NCI-H1105 treated with DMSO at 0.1 percent for 48 hours (cell line): ENCODE measurements around the gene MKNK1.

Source experiments
- DNase-seq: peaks from one replicate; lab custom pipeline; 2025; lab: John Stamatoyannopoulos, UW

The MKNK1 gene

DNA sequence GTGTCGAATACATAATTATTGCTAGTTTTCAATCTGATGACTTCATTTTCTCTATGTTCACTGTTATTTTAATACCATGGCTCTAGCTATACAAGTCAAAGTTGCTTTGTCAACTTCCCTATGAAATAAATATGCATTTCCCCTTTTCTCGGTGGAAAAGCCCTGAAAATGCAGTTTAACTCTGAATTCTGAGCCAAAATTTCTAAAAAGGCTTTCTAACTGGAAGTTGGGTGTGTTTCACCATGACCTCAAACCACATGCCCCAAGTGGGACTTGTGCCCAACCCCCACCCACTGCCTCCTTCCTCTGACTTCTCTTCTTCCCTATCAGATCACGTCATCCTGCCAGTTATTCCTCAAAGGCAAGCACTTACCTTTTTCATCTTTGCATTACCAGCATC is 8.9 kb downstream of the MKNK1 start:
- no peak for DNase-seq

- no peak for DNase-seq
Observed at GRCh38 chr1:46594063-46594462, 10.0 kb downstream of the MKNK1 start.

DNA sequence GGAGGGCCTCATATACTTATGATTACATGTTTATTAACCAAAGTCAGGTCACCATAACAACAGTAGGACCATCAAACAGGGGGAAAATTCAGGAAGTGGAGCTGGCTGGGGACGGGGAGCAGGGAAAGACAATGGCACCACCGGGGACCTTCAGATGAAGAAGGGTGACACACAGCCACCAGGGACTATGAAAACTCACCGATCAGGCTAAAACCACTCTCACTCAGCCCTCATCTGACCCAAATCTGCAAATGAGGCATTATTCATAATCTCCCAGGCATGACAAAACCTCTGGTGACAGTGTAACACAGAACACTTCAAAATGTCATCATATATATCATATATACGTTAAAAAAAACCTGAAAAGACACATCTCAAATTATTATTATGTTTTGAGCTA is 11.2 kb downstream of the MKNK1 start:
- DNase-seq, result no peak

DNA sequence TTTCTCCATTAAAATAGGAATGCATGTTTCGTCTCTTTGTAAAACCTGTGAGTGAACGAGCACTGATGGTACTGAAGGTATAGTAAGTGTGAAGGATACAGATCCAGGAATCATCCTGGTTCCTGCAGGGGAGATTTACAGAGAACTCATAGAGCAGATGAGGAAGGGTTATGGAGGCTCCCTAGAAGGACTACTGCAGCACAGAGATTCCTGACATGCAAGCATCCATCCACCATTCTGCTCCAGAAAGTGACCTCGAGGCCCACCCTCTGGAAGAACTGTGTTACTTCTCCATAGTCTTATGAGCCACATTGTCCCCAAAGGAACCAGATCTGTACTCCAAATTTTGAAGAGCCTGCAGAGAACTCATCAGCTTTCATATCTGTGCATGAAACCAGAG is 14.5 kb downstream of the MKNK1 start:
- no peak for DNase-seq

- no peak for DNase-seq
Observed at GRCh38 chr1:46587069-46587468, 17.0 kb downstream of the MKNK1 start.

GRCh38 chr1:46585312-46585938 is 18.6 kb downstream of the MKNK1 start:
- DNase-seq, result no peak

- DNase-seq, result no peak
Observed at GRCh38 chr1:46583494-46583893, 20.6 kb downstream of the MKNK1 start.

DNA sequence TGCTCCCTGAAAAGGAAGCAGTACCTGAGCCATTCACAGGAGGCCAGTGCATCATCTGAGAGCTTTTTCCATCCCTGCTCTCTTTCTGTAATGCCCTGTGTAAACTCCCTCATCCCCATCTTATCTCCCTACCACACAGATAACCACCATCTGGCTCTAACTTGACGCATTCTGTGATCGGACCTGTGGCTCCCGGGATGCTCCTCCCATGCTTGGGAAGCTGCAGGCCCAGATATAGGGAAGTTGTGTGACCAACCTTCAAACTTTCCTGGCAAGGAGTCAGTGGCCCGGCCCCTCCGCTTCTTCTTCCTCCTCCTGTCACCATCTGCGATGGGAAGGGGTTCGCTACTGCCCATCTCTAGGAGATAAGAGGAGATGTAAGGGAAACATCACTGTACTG is 21.1 kb downstream of the MKNK1 start:
- DNase-seq, result no peak

DNA sequence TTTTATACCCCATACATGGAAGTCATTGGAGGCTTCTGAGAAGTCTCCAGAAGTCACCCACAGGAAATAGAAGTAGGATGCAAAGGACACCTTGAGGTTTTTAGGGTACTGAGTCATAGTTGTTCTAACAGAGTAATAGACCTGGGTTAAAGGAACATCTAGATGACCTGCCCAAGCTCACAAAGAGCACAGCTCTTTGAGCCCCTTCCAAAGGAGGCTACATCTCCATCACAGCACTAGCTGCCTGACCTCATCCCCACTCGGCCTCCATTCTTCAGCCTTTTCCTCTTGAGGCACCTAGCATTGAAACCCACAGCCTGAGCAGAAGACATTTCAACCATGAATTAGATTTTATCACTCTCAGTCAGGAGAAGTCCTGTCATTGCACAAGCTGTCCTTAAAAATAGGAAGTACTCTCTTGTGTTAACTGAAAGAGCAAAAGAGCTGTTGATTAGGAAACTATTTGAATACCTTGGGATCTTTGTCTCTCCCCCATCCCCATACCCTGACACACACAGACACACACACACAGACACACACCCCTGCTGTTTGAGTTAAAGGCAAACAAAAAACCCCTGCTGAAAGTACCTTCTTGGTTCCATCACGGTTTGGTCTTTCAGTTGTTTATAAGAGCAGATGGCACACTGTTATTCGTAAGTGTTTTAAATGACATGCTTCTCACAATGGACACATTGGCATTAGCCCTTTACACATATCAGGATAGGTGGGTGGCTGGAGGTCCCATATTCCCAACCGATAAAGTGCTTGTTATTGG is 22.2 kb downstream of the MKNK1 start:
- no peak for DNase-seq

DNA sequence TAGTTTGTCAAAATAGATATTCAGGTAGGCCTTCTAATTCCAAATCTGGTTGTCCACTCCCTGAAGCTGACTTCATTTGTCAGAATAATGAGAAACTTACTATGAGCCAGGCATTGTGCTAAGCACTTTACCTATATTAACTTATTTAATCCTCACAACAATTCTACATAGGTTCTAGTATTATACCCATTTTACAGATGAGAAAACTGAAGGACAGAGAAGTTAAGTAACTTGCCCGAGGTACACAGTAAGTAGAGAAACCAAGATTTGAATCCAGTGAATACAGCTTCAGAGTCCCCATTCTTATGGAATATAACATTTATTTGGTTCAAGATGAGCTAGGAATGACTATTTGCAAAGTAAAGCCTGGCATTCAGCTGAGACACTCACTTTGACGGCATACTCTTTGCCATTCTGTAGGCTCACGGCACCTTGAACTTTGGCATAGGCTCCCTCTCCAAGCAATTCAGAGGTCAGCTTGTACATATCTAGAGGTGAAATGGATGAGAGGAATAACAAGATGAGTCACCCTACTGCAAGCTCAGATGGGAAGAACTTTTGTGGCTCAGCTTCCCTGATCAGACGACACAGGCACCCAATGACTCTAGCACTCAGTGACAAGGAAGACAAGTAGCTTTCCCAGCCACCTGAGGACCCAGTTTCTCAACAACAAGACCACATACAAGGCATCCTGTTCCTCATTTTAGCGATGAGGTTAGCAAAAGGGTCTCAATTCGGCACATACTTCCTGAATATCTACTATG is 23.7 kb downstream of the MKNK1 start:
- DNase-seq, result no peak

GRCh38 chr1:46577671-46578070 is 26.4 kb downstream of the MKNK1 start:
- no peak for DNase-seq

DNA sequence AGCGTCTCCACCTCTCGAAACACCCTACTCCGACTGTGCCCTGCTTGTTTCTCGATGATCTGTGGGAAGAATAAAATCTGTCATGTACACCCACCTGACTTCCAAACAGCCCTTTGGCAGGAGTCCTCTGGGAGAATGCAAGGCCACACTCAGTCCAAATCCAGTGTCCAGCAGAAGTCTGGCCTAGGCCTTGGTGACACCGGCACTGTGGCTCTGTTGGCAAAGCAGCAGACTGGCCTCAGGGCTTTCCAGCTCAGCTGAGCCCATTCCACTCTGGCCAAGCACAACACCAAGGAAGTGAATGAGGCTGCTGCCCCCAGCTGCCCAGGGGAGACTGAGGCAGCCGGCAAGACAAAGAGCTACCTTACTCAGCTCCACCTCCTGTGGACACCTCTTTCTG is 27.5 kb downstream of the MKNK1 start:
- DNase-seq, result no peak

- no peak for DNase-seq
Observed at GRCh38 chr1:46575778-46576177, 28.3 kb downstream of the MKNK1 start.

DNA sequence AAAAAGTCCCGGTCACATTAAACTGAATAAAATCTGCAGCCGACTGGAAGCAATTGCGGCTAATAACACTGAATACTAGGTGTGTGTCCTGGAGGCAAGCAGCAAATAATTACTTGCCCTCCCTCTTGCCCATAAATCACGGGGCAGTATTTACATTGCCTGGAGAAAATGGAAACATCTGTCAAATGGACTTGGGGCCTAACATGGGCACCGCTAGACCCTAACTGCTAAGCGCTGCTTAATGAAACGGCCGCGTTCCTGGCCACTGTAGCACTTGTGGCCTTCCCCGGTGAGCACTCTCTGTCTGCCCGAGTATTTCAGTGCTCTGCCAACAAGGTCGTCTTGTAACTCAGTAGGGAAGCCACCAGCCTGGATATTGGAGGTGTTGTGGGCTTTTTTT is 28.8 kb downstream of the MKNK1 start:
- DNase-seq, result peak; percentile 24

DNA sequence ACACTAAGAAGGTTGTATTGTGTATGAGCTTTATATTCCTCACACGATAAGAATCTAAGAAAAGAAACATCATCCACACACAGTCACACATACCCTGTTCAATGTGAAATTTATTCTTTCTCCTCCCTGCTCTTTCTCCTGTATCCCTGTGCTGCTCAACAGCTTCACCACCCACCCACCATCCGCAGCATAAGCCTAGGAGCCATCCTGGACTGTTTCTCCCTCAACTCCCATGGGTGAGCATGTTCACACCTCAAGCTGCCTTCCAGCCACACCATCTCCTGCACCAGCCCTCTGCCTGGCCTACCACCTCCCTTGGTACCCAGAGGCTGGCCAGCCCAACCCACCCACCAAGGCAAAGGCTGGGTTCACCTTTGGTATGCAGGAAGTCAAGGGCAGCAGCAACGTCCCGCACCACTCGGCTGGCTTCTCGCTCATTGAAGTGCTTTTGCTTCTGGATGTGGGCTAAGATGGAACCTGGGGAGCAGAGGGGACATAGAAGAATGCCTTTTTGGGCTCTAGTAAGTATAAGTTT is 32.3 kb downstream of the MKNK1 start:
- no peak for DNase-seq

DNA sequence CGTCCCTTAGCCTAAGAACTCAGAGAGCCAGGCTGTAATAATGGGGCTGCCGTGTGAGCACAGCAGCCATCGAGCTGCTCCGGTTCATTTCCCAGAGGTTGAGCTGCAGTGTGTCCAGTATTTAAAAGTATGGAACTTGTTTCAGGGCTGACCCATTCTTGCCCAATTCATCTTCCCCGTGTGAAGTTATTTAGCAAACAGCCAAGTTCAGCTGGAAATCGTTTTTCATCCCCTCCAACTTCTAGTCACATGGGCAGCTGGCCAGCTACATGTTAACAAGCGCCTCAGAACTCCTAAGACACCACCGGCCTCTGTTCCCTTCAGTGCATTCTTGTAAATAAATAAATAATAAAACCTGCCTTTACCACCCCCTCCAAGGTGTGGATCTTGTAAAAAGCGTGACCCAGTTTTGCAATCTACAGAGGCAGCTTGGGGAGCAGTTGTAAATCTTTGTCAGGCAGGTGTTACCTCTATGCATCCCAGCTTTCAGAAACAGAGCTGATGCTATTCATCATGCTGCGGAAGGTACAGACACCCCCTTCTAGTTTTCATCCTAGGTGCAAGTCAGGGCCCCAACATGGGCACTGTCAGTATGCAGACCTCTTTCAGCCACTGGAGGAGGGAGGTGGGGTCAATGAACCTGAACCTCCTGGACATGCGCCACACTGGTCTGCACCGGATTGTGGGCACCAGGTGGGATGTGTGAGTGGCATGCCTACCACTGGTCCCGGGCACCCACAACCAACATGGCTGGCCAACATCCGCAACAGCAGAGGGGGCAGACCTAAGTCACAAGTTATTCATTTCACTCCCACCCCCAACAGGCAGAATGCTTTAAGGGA is 34.0 kb downstream of the MKNK1 start:
- DNase-seq, result no peak

GRCh38 chr1:46569116-46569515 is 35.0 kb downstream of the MKNK1 start:
- no peak for DNase-seq

GRCh38 chr1:46568461-46568891 is 35.6 kb downstream of the MKNK1 start:
- no peak for DNase-seq

- no peak for DNase-seq
Observed at GRCh38 chr1:46563341-46563740, 40.7 kb downstream of the MKNK1 start.

DNA sequence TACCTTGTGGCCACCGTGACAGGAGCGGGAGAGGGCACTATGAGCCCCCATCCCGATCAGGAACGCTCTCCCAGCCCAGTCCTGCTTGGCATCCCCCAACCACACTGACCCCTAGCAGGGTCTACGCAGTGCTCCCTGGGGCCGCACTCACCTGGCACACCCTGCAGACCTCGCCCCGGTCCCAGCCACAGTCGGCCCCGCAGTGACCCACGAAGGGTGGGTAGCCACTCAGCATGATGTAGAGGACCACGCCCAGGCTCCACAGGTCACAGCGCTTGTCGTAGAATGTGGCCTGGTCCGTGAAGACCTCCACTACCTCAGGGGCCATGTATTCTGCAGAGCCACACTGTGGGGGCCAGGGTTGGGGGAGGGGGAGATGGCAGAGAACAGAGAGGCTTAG is 41.6 kb downstream of the MKNK1 start:
- no peak for DNase-seq

DNA sequence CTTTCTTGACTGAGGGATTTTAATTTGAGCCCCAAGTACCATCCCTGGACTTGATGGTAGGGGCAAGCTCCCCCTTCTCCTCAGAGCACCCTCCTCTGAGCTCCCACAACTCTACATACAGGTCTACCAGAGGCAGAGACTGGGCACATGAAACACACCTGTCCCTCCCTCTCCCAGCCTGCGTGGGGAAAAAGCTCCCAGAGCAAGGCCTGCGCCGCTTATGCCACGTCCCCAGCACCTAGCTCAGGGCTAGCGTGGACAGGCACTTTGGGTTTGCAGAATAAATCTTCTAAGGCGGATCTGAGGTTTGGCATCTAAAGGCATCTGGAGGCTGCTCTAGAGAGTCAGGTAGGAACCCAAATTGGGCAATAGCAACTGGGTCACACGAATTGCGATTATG is 45.1 kb downstream of the MKNK1 start:
- no peak for DNase-seq
